NCI-H2107 treated with DMSO at 0.1 percent for 48 hours (cell line): ENCODE results near the gene TANGO2.

Experiments used
- DNase-seq: peaks from one replicate; lab custom pipeline; 2025; ENCODE audit not compliant: unreplicated experiment; lab: John Stamatoyannopoulos, UW

The TANGO2 gene

GRCh38 chr22:20083157-20083890 is 62.4 kb downstream of the TANGO2 start:
- DNase-seq = no peak

GRCh38 chr22:20083891-20084546 is 63.1 kb downstream of the TANGO2 start:
- DNase-seq = no peak

DNA sequence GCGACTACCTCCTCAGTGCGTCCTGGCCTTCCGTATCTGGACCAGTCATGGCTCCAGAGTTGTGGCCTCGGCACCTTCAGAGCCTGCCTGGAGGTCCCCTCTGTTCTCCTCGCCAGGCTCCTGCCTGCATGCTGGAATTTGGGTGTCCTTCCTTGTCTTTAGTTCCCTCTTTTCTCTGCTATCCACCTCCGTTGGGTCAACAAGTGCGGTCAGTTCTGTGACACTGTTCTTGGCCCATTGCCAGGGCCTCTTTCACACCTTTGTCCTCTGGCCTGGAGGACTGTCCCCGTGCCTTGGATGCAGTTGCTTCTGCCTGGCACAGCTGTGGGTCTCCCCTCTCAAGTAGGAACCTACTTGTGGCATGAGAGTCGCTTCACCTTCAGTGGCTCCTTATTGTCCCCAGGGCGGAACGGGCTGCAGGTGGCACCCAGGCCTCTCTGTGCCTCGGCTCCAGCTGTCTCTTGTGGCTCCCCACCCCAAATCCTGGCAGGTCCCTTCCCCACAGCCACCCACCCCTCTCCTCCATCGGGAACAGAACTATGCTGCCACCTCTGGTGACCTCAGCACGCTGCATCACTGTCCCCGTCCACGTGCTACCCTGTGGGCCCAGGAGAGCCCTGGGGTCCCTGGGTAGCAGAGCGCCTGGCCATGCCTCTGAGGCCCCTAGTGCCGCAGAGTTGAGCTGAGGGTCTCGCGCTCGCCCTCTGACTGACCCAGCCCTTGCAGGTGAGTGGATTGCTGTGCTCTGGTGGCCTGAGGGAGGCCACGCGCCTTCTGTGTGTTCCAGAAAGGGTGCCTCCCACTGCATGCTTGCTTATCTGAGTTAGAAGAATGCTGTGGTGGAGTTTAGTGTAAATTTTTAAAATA is 63.9 kb downstream of the TANGO2 start:
- DNase-seq = no peak

- DNase-seq = no peak
Observed at GRCh38 chr22:20085651-20086050, 64.7 kb downstream of the TANGO2 start.

DNA sequence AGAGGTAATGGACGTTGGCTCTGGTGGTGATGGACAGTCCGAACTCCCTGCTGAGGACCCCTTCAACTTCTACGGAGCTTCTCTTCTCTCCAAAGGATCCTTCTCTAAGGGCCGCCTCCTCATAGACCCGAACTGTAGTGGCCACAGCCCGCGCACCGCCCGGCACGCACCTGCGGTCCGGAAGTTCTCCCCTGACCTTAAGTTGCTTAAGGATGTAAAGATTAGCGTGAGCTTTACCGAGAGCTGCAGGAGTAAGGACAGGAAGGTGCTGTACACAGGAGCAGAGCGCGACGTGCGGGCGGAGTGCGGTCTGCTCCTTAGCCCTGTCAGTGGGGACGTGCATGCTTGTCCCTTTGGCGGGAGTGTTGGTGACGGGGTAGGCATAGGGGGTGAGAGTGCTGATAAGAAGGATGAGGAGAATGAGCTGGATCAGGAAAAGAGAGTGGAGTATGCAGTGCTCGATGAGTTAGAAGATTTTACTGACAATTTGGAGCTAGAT is 65.2 kb downstream of the TANGO2 start:
- DNase-seq = no peak

DNA sequence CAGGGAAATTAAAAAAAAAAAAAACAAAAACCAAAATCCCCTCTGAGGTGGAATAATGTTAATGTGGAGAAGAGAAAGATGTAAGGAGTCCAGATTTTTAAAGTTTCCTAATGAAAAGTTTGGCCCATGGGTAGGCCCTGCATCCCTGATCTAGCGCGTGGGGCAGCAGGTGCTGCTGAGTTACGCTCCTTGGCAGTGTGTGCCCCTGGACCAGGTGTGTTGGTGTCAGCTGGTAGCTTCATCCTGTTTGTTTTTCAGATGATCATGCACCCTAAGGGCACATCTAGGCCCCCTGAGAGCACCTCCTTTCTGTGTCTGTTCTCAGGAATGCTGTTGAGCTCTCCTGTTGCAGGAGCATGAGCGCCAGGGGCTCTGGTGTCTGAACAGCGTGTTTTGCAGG is 65.9 kb downstream of the TANGO2 start:
- no peak for DNase-seq

- no peak for DNase-seq
Observed at GRCh38 chr22:20087319-20088262, 66.7 kb downstream of the TANGO2 start.

- no peak for DNase-seq
Observed at GRCh38 chr22:20088263-20088648, 67.3 kb downstream of the TANGO2 start.

DNA sequence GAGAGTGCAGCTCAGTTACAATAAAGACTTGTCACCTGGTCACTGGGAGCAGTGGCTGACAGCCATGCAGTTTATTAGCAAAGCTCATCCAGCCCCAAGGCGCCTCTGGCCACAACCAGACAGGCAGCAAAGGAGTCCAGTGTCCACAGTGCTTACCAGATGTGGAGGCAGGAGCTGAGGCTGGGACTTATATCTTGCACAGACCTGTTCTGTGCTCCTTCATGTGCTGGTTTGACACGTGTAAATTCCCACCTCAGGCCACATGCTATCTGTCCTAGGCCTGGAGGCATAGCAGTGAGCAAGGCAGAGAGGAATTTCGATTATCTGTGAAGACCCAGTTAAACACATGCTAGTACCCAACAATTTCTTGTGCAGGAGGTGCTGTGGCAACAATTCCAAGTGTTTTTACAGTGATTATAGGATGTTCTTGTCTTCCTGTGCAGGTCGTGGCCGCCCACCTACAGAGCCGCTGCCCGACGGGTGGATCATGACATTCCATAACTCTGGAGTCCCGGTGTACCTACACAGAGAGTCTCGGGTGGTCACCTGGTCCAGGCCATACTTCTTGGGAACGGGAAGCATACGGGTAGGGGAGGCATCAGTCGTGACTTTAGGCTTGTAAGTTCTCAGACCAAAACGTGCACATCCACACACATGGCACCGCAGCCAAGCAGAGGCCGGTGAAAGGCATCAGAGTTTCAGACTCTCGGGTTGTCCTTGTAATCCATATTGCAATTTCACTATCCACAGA is 68.5 kb downstream of the TANGO2 start:
- DNase-seq = no peak

DNA sequence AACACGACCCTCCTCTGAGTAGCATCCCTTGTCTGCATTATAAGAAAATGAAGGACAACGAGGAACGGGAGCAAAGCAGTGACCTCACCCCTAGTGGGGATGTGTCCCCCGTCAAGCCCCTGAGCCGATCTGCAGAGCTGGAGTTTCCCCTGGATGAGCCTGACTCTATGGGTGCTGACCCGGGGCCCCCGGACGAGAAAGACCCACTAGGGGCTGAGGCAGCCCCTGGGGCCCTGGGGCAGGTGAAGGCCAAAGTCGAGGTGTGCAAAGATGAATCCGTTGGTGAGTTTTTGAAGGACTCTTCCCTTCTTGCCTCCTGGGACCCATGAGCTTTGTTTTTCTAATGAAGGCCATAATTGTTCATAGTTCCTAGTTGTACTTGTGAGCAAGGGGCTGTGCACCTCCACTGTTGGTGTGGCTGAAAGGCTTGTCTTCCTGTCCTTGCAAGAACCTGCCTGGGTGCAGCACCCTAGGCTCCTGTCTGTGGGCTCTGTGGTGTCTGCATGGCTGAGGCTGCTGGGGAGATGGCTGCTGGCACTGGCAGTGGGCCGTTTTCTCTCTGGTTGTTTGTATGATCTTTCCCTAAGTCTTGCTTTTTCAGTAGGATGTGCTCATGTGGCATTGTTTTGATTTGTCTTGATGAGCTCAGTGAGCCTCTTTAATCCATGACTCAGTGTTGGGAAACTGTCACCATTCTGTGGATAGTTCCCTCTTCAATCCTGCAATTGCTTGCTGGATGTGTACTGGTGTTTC is 69.2 kb downstream of the TANGO2 start:
- DNase-seq = no peak

DNA sequence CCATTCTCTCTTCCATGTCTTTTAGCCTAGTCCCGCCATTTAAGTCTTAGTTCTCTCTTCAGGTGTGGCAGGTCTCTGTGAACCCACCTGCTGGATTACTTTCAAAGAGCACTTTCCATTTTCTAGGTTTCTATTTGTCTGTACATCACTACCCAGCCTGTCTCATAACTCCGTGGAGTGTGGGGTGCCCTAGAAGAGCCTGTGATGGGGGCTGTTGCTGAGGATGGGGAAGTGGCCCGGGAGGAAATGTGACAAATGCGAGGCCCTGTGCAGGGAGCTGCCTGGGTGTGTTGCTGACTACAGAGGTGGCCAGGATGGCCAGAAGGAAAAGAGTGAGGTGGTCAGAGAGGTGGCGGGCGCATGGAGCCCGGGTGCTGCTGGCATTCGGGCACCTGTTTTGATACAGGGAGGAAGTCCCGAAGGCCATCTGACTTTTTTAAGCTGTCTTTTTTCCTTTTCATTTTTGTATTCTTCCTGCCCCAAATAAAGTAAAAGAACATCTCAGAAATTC is 69.9 kb downstream of the TANGO2 start:
- DNase-seq = no peak

GRCh38 chr22:20091690-20092476 is 71.0 kb downstream of the TANGO2 start:
- DNase-seq = no peak

- no peak for DNase-seq
Observed at GRCh38 chr22:20092477-20092854, 71.6 kb downstream of the TANGO2 start.

- no peak for DNase-seq
Observed at GRCh38 chr22:20093418-20094196, 72.7 kb downstream of the TANGO2 start.

DNA sequence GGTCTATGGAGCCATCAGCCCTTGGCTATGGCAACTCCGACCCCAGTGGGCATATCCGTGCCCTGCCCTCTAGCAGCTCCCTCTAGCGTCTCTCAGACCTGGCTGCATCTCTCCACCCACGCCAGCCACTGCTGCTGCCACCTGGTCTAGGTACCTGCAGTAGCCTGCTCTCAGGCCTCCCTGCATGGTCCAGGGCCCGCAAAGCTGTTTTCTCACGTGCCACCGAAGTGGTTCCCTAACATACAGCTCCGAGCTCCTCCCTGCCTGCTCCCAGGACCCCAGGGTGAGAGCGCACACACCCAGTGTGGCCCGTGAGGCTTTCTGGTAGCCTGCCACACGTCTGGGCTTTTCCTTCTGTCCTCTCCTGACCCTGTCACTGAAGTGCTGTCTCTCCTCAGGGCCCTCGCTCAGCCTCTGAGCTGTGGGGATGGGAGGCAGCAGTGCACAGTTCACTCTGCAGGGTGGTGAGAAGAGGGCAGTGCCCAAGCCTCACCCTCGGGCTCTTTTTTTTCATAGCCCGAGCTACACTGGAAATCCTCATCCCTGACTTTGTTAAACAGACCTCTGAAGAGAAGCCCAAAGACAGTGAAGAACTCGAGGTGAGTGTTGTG is 73.4 kb downstream of the TANGO2 start:
- no peak for DNase-seq

DNA sequence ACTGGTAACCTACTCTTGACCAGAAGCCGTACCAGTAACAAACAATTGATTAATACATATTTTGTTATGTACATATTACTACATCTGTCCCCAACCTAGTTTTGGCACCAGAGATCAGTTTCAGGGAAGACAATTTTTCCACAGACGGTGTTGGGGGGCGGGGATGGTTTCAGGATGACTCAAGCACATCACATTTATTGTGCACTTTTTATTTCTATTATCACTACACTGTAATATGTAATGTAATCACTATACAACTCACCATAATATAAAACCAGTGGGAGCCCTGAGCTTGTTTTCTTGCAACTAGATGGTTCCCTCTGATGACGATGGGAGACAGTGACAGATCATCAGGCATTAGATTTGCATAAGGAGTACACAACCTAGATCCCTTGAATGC is 74.6 kb downstream of the TANGO2 start:
- DNase-seq = no peak
